ENCODE measurements around the gene PHAF1. TPM values are rescaled to one million over a fixed set of nuclear protein-coding genes. Genes with fewer than 3 reads are reported as not detected.
A peak's percentile ranks its signal among the peaks of the same experiment; 100 is the strongest.

Gene PHAF1
- total RNA-seq, 1 experiment from 2014 or later: 34.4 TPM

DNA sequence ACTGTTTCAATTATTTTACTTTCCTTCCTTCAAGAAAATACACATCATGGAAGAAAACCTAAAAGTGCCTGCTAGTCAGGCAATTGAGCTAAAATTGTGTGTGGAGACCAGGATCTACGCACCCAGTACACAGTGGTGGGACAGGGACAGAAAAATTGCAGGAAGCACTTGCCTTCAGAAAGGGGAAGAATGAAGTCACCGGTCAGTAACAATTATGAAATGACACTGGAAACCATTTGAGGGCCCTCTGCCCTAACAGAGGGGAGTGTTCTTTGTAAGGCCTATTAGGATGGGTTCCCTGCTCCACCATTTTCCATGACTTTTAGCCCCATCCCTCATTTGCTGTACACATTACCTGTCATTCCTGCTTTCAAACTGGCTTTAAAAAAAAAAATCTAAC, 4.5 kb upstream of the PHAF1 start:
- Histone ChIP-seq H3K9me3 (no peaks in the 10 kb centered on the region), H3K4me3 (ENCODE audit: low read depth, low read length) (no peak overlapping the region), H3K36me3 (ENCODE audit: control insufficient read depth, insufficient read depth, low read length) (no peaks in the 10 kb centered on the region), H3K27me3 (replicated peaks; ENCODE audit: control insufficient read depth, insufficient read depth, low read length) (no peaks in the 10 kb centered on the region), H3K4me1 (peaks cover 8% of the 10 kb centered on the region)
- intact Hi-C loops (cut with micrococcal nuclease; ENCODE audit: unreplicated experiment): no loop called here
- ChIA-PET CTCF (interaction anchor here (2.0 kb wide), 1 partner anchor 65 kb away, joined by 4 read pairs; the partner anchor contains the start of gene NOL3), POLR2A (no interaction called here)
- TF ChIP-seq CTCF (IDR thresholded peaks at IDR 0.05; ENCODE audit: insufficient read depth in 1 of 2, low read depth in 1 of 2, low read length in 1 of 2, severe bottlenecking in 1 of 2, unreplicated experiment in 1 of 2): no peak
- H3K36me3 Mint-ChIP-seq (ENCODE audit: insufficient read depth, unreplicated experiment): peaks cover 53% of the 10 kb centered on the region
- no peak for DNase-seq
- no peaks in the 10 kb centered on the region for H3K9me3 Mint-ChIP-seq (ENCODE audit: unreplicated experiment)
- no peaks in the 10 kb centered on the region for H3K27me3 Mint-ChIP-seq (ENCODE audit: insufficient read depth, unreplicated experiment)
- H3K27ac Mint-ChIP-seq (ENCODE audit: unreplicated experiment): no peak overlapping the region
- H3K4me1 Mint-ChIP-seq (ENCODE audit: low read depth, unreplicated experiment): peaks cover 6% of the 10 kb centered on the region
- no peak overlapping the region for H3K4me3 Mint-ChIP-seq (ENCODE audit: unreplicated experiment)
- no TSS peak for BruUV-seq (replicated peaks)

GRCh38 chr16:67105881-67106280, 3.9 kb upstream of the PHAF1 start:
- Histone ChIP-seq H3K9me3 (no peaks in the 10 kb centered on the region), H3K4me1 (peaks cover 11% of the 10 kb centered on the region), H3K27me3 (replicated peaks; ENCODE audit: control insufficient read depth, insufficient read depth, low read length) (no peaks in the 10 kb centered on the region), H3K36me3 (ENCODE audit: control insufficient read depth, insufficient read depth, low read length) (no peaks in the 10 kb centered on the region), H3K4me3 (ENCODE audit: low read depth, low read length) (no peak overlapping the region)
- H3K9me3 Mint-ChIP-seq (ENCODE audit: unreplicated experiment): no peaks in the 10 kb centered on the region
- H3K27me3 Mint-ChIP-seq (ENCODE audit: insufficient read depth, unreplicated experiment): no peaks in the 10 kb centered on the region
- no TSS peak for BruUV-seq (replicated peaks)
- H3K4me3 Mint-ChIP-seq (ENCODE audit: unreplicated experiment): no peak overlapping the region
- H3K36me3 Mint-ChIP-seq (ENCODE audit: insufficient read depth, unreplicated experiment): peaks cover 55% of the 10 kb centered on the region
- H3K27ac Mint-ChIP-seq (ENCODE audit: unreplicated experiment): no peak overlapping the region
- H3K4me1 Mint-ChIP-seq (ENCODE audit: low read depth, unreplicated experiment): peaks cover 6% of the 10 kb centered on the region
- CTCF ChIA-PET: interaction anchor here (1.4 kb wide), 1 partner anchor 88 kb away, joined by 6 read pairs; no protein-coding TSS in a partner anchor
- POLR2A ChIA-PET: no interaction called here
- intact Hi-C loops (cut with micrococcal nuclease; ENCODE audit: unreplicated experiment): no loop called here
- no peak for TF ChIP-seq CTCF (IDR thresholded peaks at IDR 0.05; ENCODE audit: insufficient read depth in 1 of 2, low read depth in 1 of 2, low read length in 1 of 2, severe bottlenecking in 1 of 2, unreplicated experiment in 1 of 2)
- no peak for DNase-seq

DNA sequence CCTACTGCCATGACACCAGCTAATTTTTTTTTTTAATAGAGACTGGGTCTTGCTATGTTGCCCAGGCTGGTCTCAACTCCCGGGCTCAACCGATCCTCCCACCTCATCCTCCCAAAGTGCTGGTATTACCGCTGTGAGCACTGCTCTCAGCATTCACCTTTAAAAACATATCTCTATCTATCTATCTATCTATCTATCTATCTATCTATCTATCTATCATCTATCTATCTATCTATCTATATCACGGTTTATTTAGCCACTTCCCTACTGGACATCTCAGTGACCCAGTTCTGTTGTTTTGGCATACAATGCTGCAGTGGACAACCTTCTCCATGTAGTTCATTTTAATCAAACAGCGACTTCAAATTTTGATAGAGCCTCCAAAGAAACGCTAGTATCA, 1.3 kb upstream of the PHAF1 start:
- no peaks in the 10 kb centered on the region for H3K9me3 Mint-ChIP-seq (ENCODE audit: unreplicated experiment)
- H3K4me1 Mint-ChIP-seq (ENCODE audit: low read depth, unreplicated experiment): peaks cover 21% of the 10 kb centered on the region
- no peak for DNase-seq
- ChIA-PET POLR2A (no interaction called here), CTCF (interaction anchor here (0.6 to 0.9 kb wide), 3 partner anchors 67 to 138 kb away, joined by 3 to 6 read pairs (median 3); no protein-coding TSS in a partner anchor)
- no peaks in the 10 kb centered on the region for H3K27me3 Mint-ChIP-seq (ENCODE audit: insufficient read depth, unreplicated experiment)
- H3K36me3 Mint-ChIP-seq (ENCODE audit: insufficient read depth, unreplicated experiment): peaks cover 53% of the 10 kb centered on the region
- H3K4me1 ChIP-seq: peaks cover 32% of the 10 kb centered on the region
- TF ChIP-seq CTCF (IDR thresholded peaks at IDR 0.05; ENCODE audit: insufficient read depth in 1 of 2, low read depth in 1 of 2, low read length in 1 of 2, severe bottlenecking in 1 of 2, unreplicated experiment in 1 of 2): no peak
- no peaks in the 10 kb centered on the region for H3K27me3 ChIP-seq (replicated peaks; ENCODE audit: control insufficient read depth, insufficient read depth, low read length)
- no peak overlapping the region for H3K4me3 ChIP-seq (ENCODE audit: low read depth, low read length)
- no peaks in the 10 kb centered on the region for H3K36me3 ChIP-seq (ENCODE audit: control insufficient read depth, insufficient read depth, low read length)
- no TSS peak for BruUV-seq (replicated peaks)
- intact Hi-C loops (cut with micrococcal nuclease; ENCODE audit: unreplicated experiment): loop anchor here (2.0 kb wide), 3 partner anchors 42 to 132 kb away; partner anchors contain the start of gene B3GNT9
- no peak overlapping the region for H3K4me3 Mint-ChIP-seq (ENCODE audit: unreplicated experiment)
- H3K27ac Mint-ChIP-seq (ENCODE audit: unreplicated experiment): peak overlapping the region; percentile 93
- no peaks in the 10 kb centered on the region for H3K9me3 ChIP-seq

All from Caco-2 (cell line).